NT2/D1 (cell line): ENCODE data around the gene ARPP21.

Experiments used
- DNase-seq: peaks from one replicate; pipeline ENCODE4 v3.0.0-alpha.2; 2011; ENCODE audit warnings: low read depth, low spot score
- H3K27me3 ChIP-seq: 2 replicates; pipeline ENCODE4 v1.6.0; 2011; ENCODE audit warnings: mild to moderate bottlenecking; ENCODE audit not compliant: insufficient read length, insufficient read depth
- H3K36me3 ChIP-seq: 2 replicates; pipeline ENCODE4 v1.6.1; 2011; ENCODE audit warnings: mild to moderate bottlenecking, low read length, mixed read lengths; ENCODE audit not compliant: insufficient read depth, insufficient read length
- H3K4me1 ChIP-seq: 2 replicates; pipeline ENCODE4 v1.5.1; 2011; ENCODE audit not compliant: insufficient read depth, insufficient read length
- H3K4me3 ChIP-seq: 2 replicates; pipeline ENCODE4 v1.5.1; 2011; ENCODE audit warnings: low read depth; ENCODE audit not compliant: insufficient read length
- H3K9ac ChIP-seq: 2 replicates; pipeline ENCODE4 v1.6.0; 2011; ENCODE audit warnings: low read depth; ENCODE audit not compliant: insufficient read length
- H3K9me3 ChIP-seq: 2 replicates; pipeline ENCODE4 v1.5.1; 2011; ENCODE audit warnings: mild to moderate bottlenecking, low read length; ENCODE audit not compliant: insufficient read depth
- SUZ12 ChIP-seq: IDR thresholded peaks from 2 replicates; pipeline ENCODE4 v1.6.1; 2011; ENCODE audit not compliant: insufficient read length, insufficient read depth; ENCODE audit errors: extremely low read depth
- YY1 ChIP-seq: IDR thresholded peaks from 2 replicates; pipeline ENCODE4 v1.6.1; 2011; ENCODE audit not compliant: insufficient read length, insufficient read depth
- ZNF274 ChIP-seq: IDR thresholded peaks from 2 replicates; pipeline ENCODE4 v1.6.1; 2011; ENCODE audit warnings: mild to moderate bottlenecking, low read depth, low read length

ARPP21 gene

GRCh38 chr3:35739181-35739809 lies 100.0 kb downstream of the ARPP21 start:
- TF ChIP-seq YY1 (no peak), ZNF274 (no peak), SUZ12 (no peak)
- H3K36me3 ChIP-seq = no peaks in the 10 kb centered on the region
- no peak for DNase-seq
- no peak overlapping the region for H3K4me3 ChIP-seq
- H3K27me3 ChIP-seq = peaks cover 13% of the 10 kb centered on the region
- H3K9ac ChIP-seq = no peak overlapping the region
- no peaks in the 10 kb centered on the region for H3K9me3 ChIP-seq
- peaks cover 3% of the 10 kb centered on the region for H3K4me1 ChIP-seq

DNA sequence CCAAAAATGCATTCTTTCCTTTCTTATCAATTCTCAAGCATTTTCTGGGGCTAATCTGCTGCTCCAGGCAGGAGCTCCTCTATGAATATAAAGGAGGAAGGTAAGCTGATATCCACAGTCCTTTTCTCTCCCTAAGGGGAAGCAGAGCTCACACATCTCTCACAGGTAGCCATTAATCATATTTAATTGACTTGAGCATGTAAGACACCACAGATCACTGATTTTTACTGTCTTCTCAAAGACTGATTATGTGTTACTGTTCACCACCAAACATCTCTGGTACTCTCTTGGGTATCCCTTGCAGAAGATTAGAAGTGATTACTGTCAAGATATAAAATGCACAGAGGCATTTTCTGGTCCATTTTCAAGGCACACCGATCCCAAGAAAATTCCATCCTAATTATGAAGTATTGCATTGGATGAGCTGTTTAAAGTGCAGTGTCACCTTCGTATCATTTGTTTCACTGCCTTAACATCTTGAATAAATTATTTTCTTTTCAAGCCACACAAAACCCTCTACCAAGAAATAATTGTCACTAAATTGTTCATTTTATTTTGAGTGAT lies 100.7 kb downstream of the ARPP21 start:
- H3K9me3 ChIP-seq = no peaks in the 10 kb centered on the region
- DNase-seq = no peak
- peaks cover 3% of the 10 kb centered on the region for H3K4me1 ChIP-seq
- H3K9ac ChIP-seq = no peak overlapping the region
- no peak for TF ChIP-seq SUZ12
- TF ChIP-seq YY1 = no peak
- TF ChIP-seq ZNF274 = no peak
- peaks cover 13% of the 10 kb centered on the region for H3K27me3 ChIP-seq
- no peaks in the 10 kb centered on the region for H3K36me3 ChIP-seq
- H3K4me3 ChIP-seq = no peak overlapping the region

- no peak for DNase-seq
- Histone ChIP-seq H3K9ac (no peak overlapping the region), H3K4me3 (no peak overlapping the region), H3K36me3 (no peaks in the 10 kb centered on the region), H3K27me3 (peaks cover 17% of the 10 kb centered on the region), H3K9me3 (no peaks in the 10 kb centered on the region), H3K4me1 (peaks cover 3% of the 10 kb centered on the region)
- TF ChIP-seq YY1 = no peak
- no peak for TF ChIP-seq ZNF274
- no peak for TF ChIP-seq SUZ12
These were observed 103.9 kb downstream of the ARPP21 start for GRCh38 chr3:35743218-35743617.

DNA sequence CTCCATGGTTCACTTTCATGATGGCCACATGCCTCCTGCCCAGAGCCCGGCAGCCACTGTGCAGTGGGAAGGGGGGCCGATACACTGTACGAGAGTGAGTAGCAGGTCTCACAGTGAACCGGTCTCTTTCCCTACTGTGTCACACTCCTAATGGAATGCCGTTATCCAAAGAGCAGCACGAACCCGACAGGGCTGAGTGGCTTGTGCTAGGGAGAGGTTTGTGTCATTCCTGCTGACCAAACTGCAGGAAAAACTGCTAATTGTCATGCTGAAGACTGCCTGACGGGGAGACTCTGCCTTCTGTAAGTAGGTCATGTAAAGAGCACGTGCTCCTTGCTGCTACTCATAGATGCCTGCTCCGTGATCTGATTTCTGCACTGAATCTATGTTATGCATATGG lies 105.1 kb downstream of the ARPP21 start:
- Histone ChIP-seq H3K4me3 (no peak overlapping the region), H3K9ac (no peak overlapping the region), H3K27me3 (peaks cover 17% of the 10 kb centered on the region), H3K9me3 (no peaks in the 10 kb centered on the region), H3K36me3 (no peaks in the 10 kb centered on the region), H3K4me1 (peaks cover 3% of the 10 kb centered on the region)
- DNase-seq = peak; percentile 54
- TF ChIP-seq SUZ12 = no peak
- no peak for TF ChIP-seq YY1
- TF ChIP-seq ZNF274 = no peak

DNA sequence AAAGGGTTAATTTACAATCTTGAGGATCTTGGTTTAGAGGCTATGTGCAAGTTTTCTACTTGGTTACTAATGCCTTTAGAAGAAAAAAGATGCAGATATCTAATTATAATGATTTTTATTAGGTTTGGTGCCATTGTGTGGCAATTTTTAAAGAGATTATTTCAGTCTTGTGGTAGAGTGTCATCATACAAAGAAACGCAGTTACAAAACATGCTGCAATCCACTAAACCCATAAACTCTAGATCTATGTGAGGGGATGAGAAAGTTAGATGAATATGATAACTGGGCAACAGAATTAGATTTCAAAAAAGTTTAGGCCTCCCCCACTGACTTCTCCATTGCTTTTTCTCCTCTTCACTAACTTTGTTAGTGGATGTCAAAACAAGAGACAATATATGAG lies 106.0 kb downstream of the ARPP21 start:
- Histone ChIP-seq H3K9me3 (no peaks in the 10 kb centered on the region), H3K4me1 (peaks cover 3% of the 10 kb centered on the region), H3K4me3 (no peak overlapping the region), H3K27me3 (peaks cover 17% of the 10 kb centered on the region), H3K9ac (no peak overlapping the region), H3K36me3 (no peaks in the 10 kb centered on the region)
- DNase-seq = no peak
- TF ChIP-seq SUZ12 = no peak
- no peak for TF ChIP-seq YY1
- no peak for TF ChIP-seq ZNF274

- no peak for DNase-seq
- Histone ChIP-seq H3K4me1 (peaks cover 3% of the 10 kb centered on the region), H3K9ac (no peak overlapping the region)
These were observed 106.6 kb downstream of the ARPP21 start for GRCh38 chr3:35745802-35746484.

GRCh38 chr3:35746492-35746891 lies 107.2 kb downstream of the ARPP21 start:
- no peak for TF ChIP-seq SUZ12
- TF ChIP-seq YY1 = no peak
- TF ChIP-seq ZNF274 = no peak
- DNase-seq = no peak
- no peaks in the 10 kb centered on the region for H3K36me3 ChIP-seq
- H3K27me3 ChIP-seq = peaks cover 17% of the 10 kb centered on the region
- H3K9me3 ChIP-seq = no peaks in the 10 kb centered on the region
- no peak overlapping the region for H3K9ac ChIP-seq
- H3K4me1 ChIP-seq = peaks cover 3% of the 10 kb centered on the region
- H3K4me3 ChIP-seq = no peak overlapping the region

More at GRCh38 chr3:35745802-35746484, 106.6 kb downstream of the ARPP21 start:
- Histone ChIP-seq H3K27me3 (peaks cover 17% of the 10 kb centered on the region), H3K4me3 (no peak overlapping the region), H3K36me3 (no peaks in the 10 kb centered on the region), H3K9me3 (no peaks in the 10 kb centered on the region)
- TF ChIP-seq YY1 (no peak), SUZ12 (no peak), ZNF274 (no peak)
